ENCODE measurements around the gene LGALS14.

The LGALS14 gene

DNA sequence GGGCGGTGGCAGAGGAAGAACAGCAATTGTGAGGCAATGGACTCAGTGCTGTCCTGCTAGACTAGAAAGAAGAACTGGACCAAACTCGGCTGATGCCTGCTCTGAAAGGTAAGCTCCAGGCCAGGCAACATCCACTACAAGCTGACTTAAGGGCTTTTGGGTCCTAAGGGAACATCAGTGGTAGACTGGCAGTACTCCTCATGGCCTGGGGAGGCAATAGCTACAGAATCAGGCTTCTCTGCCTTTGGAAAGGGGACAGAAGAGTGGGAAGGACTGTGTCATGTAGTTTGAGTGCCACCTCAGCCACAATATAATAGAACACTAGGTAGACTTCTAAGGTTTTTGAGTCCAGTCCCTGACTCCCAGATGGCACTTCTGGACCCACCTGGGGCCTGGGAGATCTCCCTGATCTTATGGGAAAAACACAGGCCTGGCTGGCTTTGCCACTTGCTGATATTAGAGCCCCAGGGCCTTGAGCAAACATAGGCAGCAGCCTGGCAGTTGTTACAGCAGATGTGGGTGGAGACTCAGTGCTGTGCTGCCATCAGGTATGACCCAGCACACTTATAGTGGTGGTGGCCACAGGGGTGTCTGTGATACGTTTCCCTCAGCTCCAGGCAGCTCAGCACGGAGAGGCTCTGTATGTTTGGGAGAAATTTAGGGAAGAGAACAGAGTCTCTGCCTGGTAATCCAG lies 42.7 kb downstream of the LGALS14 start:
- DNase-seq (ENCODE audit: low read depth, low spot score) = no peak

- DNase-seq (ENCODE audit: low read depth, low spot score) = no peak
Measured at GRCh38 chr19:39749981-39750380, 45.7 kb downstream of the LGALS14 start.

DNA sequence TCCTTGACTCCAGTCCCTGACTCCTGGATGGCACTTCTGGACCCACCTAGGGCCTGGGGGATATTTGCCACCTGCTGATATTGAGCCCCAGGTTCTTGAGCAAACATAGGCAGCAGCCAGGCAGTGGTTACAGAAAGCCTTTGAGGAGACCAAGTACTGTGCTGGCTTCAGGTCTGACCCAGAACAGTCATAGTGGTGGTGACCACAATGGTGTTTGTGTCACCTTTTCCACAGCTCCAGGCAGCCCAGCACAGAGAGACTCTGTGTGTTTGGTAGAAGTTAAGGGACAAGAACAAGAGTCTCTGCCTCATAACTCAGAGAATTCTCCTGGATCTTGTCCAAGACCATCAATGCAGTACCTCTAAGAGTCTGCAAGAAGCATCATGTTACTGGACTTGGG lies 48.1 kb downstream of the LGALS14 start:
- no peak for DNase-seq (ENCODE audit: low read depth, low spot score)

DNA sequence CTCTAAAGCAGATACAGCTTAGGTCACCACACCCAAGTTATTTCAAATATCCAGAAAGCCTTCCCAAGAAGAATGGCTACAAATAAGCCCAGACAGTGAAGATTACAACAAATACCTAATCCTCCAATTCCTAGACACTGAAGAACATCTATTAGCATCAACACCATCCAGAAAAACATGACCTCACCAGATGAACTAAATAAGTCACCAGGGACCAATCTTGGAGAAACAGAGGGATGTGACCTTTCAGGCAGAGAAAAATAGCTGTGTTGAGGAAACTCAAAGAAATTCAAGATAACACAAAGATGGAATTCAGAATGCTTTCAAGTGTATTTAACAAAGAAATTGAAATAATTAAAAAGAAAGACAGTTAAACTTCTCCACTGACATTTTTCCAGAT lies 48.5 kb downstream of the LGALS14 start:
- DNase-seq (ENCODE audit: low read depth, low spot score) = no peak

GRCh38 chr19:39754544-39754943 lies 50.3 kb downstream of the LGALS14 start:
- no peak for DNase-seq (ENCODE audit: low read depth, low spot score)

GRCh38 chr19:39754971-39755370 lies 50.7 kb downstream of the LGALS14 start:
- no peak for DNase-seq (ENCODE audit: low read depth, low spot score)

All from activated naive CD8-positive, alpha-beta T cell treated with anti-CD3 and anti-CD28 coated beads, Interleukin-2, amount 50 U/mL, for 16 hours (primary cell).